GM13976 (cell line): Measurements from ENCODE around the gene PTPRE.

Source experiments
- DNase-seq: peaks from one replicate; pipeline ENCODE4 v3.0.0; 2012; ENCODE audit warnings: low spot score
- CTCF ChIP-seq: IDR thresholded peaks from 2 replicates; pipeline ENCODE4 v1.5.1; 2012; ENCODE audit warnings: borderline replicate concordance, mild to moderate bottlenecking; ENCODE audit not compliant: insufficient read depth; ENCODE audit errors: extremely low read depth, missing control alignments, control extremely low read depth
- in situ Hi-C: fragments of 300-500 bp; cut with MboI; formaldehyde crosslinking; loops from one replicate; pipeline ENCODE4 v1.12.0; 2022; ENCODE audit warnings: low sequenced_read_pairs, mixed read lengths, inconsistent platforms; ENCODE audit not compliant: unreplicated experiment

The PTPRE gene

GRCh38 chr10:128025437-128025836 is 118.5 kb downstream of the PTPRE start:
- DNase-seq, result no peak
- in situ Hi-C loops, result no loop called here
- no peak for TF ChIP-seq CTCF

- no peak for DNase-seq
- TF ChIP-seq CTCF, result no peak
- in situ Hi-C loops, result no loop called here
These were observed 119.0 kb downstream of the PTPRE start for GRCh38 chr10:128025951-128026350.

GRCh38 chr10:128026615-128027300 is 119.9 kb downstream of the PTPRE start:
- no peak for TF ChIP-seq CTCF
- in situ Hi-C loops, result no loop called here
- no peak for DNase-seq

- in situ Hi-C loops, result no loop called here
- no peak for DNase-seq
- no peak for TF ChIP-seq CTCF
These were observed 120.4 kb downstream of the PTPRE start for GRCh38 chr10:128027306-128027705.

- in situ Hi-C loops, result no loop called here
- TF ChIP-seq CTCF, result no peak
- no peak for DNase-seq
These were observed 121.1 kb downstream of the PTPRE start for GRCh38 chr10:128027822-128028507.

- TF ChIP-seq CTCF, result no peak
- in situ Hi-C loops, result no loop called here
- DNase-seq, result no peak
These were observed 121.8 kb downstream of the PTPRE start for GRCh38 chr10:128028508-128029289.
